Activated CD4-positive, alpha-beta T cell treated with anti-CD3 and anti-CD28 coated beads for 36 hours (primary cell): ENCODE results near the gene BCAP31. TPM values are rescaled to one million over a fixed set of nuclear protein-coding genes. Genes with fewer than 3 reads are reported as not detected.
"Not testable (repeated sequence)": the region's sequence is repeated elsewhere in the genome, so short reads cannot be mapped to it uniquely, and the experiment has no call there.

Experiments
- ATAC-seq: fragments of 200-7000 bp; cut with Tn5 transposase; one replicate; pipeline ENCODE4 v1.10.0; 2021; ENCODE audit warnings: mild to moderate bottlenecking, moderate library complexity
- CTCF ChIA-PET: fragments of 350-600 bp; sonication (Branson Sonifier 250); formaldehyde crosslinking; loops from one replicate; lab custom pipeline; 2021; ENCODE audit warnings: antibody characterized with exemption; lab: Charles Lee
- POLR2A ChIA-PET: fragments of 350-600 bp; sonication (Branson Sonifier 250); formaldehyde crosslinking; loops from one replicate; lab custom pipeline; 2021; ENCODE audit warnings: antibody characterized with exemption, inconsistent platforms; lab: Charles Lee
- DNase-seq: peaks from one replicate; pipeline ENCODE4 v3.0.0-alpha.2; 2020
- H3K27ac Mint-ChIP-seq: one replicate; pipeline ENCODE4 v1.8.0; 2021; ENCODE audit warnings: mixed read lengths
- H3K27me3 Mint-ChIP-seq: one replicate; pipeline ENCODE4 v1.8.0; 2021; ENCODE audit warnings: mixed read lengths
- H3K36me3 Mint-ChIP-seq: one replicate; pipeline ENCODE4 v1.8.0; 2021; ENCODE audit warnings: low read depth, mixed read lengths
- H3K4me1 Mint-ChIP-seq: one replicate; pipeline ENCODE4 v1.8.0; 2021; ENCODE audit warnings: mixed read lengths
- H3K4me3 Mint-ChIP-seq: one replicate; pipeline ENCODE4 v1.8.0; 2021; ENCODE audit warnings: mild to moderate bottlenecking, moderate library complexity, mixed read lengths
- H3K9me3 Mint-ChIP-seq: one replicate; pipeline ENCODE4 v1.8.0; 2021; ENCODE audit warnings: low read depth, mixed read lengths
- intact Hi-C, 2 experiments: fragments of 100-400 bp; cut with DNase I in 1 of 2; cut with micrococcal nuclease in 1 of 2; formaldehyde crosslinking; loops; one replicate each; pipeline versions ENCODE4 v1.14.2 to v1.15.1; 2022 to 2024; cut with DNase I, micrococcal nuclease
- total RNA-seq, 2 experiments: library from RNA; stranded (reverse); gene quantifications; one replicate each; pipeline ENCODE4 v1.2.3, GENCODE V29; 2021

The BCAP31 gene
- total RNA-seq, 2 experiments from 2014 or later: 78.0 to 106 TPM

GRCh38 chrX:153731117-153731844, 7.1 kb upstream of the BCAP31 start:
- peaks cover 3% of the 10 kb centered on the region for H3K9me3 Mint-ChIP-seq
- no peak overlapping the region for H3K4me3 Mint-ChIP-seq
- ChIA-PET CTCF (no interaction called here), POLR2A (no interaction called here)
- no peak for DNase-seq
- peaks cover 34% of the 10 kb centered on the region for H3K4me1 Mint-ChIP-seq
- no peaks in the 10 kb centered on the region for H3K27me3 Mint-ChIP-seq
- peaks cover 12% of the 10 kb centered on the region for H3K36me3 Mint-ChIP-seq
- H3K27ac Mint-ChIP-seq: peak overlapping the region; percentile 28
- intact Hi-C loops: no loop called here
- peak; percentile 28 for ATAC-seq

DNA sequence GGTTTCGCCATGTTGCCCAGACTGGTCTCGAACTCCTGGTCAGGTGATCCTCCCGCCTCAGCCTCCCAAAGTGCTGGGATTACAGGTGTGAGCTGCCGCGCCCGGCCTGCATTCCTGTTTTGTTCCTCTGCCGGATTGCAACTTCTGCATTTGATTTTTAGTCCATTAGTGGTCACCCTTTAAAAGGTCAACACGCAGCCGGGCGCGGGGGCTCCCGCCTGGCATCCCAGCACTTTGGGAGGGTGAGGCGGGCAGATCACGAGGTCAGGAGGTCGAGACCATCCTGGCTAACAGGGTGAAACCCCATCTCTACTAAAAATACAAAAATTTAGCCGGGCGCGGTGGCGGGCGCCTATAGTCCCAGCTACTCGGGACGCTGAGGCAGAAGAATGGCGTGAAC, 5.9 kb upstream of the BCAP31 start:
- H3K9me3 Mint-ChIP-seq, intact Hi-C loops, ATAC-seq, H3K4me3 Mint-ChIP-seq, H3K27me3 Mint-ChIP-seq, H3K27ac Mint-ChIP-seq, POLR2A ChIA-PET, DNase-seq, CTCF ChIA-PET: not testable (repeated sequence)
- Mint-ChIP-seq H3K36me3 (peaks cover 12% of the 10 kb centered on the region), H3K4me1 (peaks cover 31% of the 10 kb centered on the region)

GRCh38 chrX:153728951-153729631, 4.9 kb upstream of the BCAP31 start:
- ATAC-seq: no peak
- Mint-ChIP-seq H3K36me3 (peaks cover 9% of the 10 kb centered on the region), H3K27me3 (no peaks in the 10 kb centered on the region), H3K9me3 (peaks cover 3% of the 10 kb centered on the region), H3K4me1 (peaks cover 25% of the 10 kb centered on the region), H3K4me3 (no peak overlapping the region), H3K27ac (no peak overlapping the region)
- no peak for DNase-seq
- ChIA-PET CTCF (no interaction called here), POLR2A (no interaction called here)
- intact Hi-C loops: loop anchor here in 1 of 2 experiments (10.0 kb wide), 3 partner anchors 366 to 756 kb away; partner anchors contain the start of genes EMD, FLNA, MECP2 and UBL4A

GRCh38 chrX:153728095-153728494, 3.9 kb upstream of the BCAP31 start:
- CTCF ChIA-PET: interaction anchor here (1.0 kb wide), 1 partner anchor 245 kb away, joined by 4 read pairs; no protein-coding TSS in a partner anchor
- peaks cover 9% of the 10 kb centered on the region for H3K36me3 Mint-ChIP-seq
- intact Hi-C loops: loop anchor here in 1 of 2 experiments (10.0 kb wide), 3 partner anchors 367 to 757 kb away; partner anchors contain the start of genes EMD, FLNA, MECP2 and UBL4A

GRCh38 chrX:153727123-153727931, 3.1 kb upstream of the BCAP31 start:
- peaks cover 3% of the 10 kb centered on the region for H3K9me3 Mint-ChIP-seq
- ChIA-PET CTCF (interaction anchor here (0.8 to 1.1 kb wide), 3 partner anchors 119 to 368 kb away, joined by 3 to 4 read pairs (median 4); no protein-coding TSS in a partner anchor), POLR2A (interaction anchor here (1.5 kb wide), 1 partner anchor 67 kb away, joined by 3 read pairs; the partner anchor contains the start of genes IDH3G and SSR4)
- DNase-seq (no peak), ATAC-seq (no peak)
- intact Hi-C loops: loop anchor here in 1 of 2 experiments (10.0 kb wide), 3 partner anchors 367 to 757 kb away; partner anchors contain the start of genes EMD, FLNA, MECP2 and UBL4A
- H3K36me3 Mint-ChIP-seq: peaks cover 13% of the 10 kb centered on the region
- H3K27me3 Mint-ChIP-seq: no peaks in the 10 kb centered on the region
- peaks cover 30% of the 10 kb centered on the region for H3K4me1 Mint-ChIP-seq
- H3K27ac Mint-ChIP-seq: peak overlapping the region; percentile 37
- peak overlapping the region; percentile 47 for H3K4me3 Mint-ChIP-seq

More at GRCh38 chrX:153728095-153728494, 3.9 kb upstream of the BCAP31 start:
- Mint-ChIP-seq H3K27ac (no peak overlapping the region), H3K27me3 (no peaks in the 10 kb centered on the region), H3K4me3 (no peak overlapping the region), H3K9me3 (peaks cover 3% of the 10 kb centered on the region), H3K4me1 (peaks cover 25% of the 10 kb centered on the region)
- POLR2A ChIA-PET: no interaction called here
- ATAC-seq (no peak), DNase-seq (no peak)

GRCh38 chrX:153726286-153727122, 2.3 kb upstream of the BCAP31 start:
- peak; percentile 9 for ATAC-seq
- peak; percentile 54 for DNase-seq
- H3K9me3 Mint-ChIP-seq: peaks cover 1% of the 10 kb centered on the region
- intact Hi-C loops: loop anchor here in 1 of 2 experiments (10.0 kb wide), 3 partner anchors 368 to 758 kb away; partner anchors contain the start of genes EMD, FLNA, MECP2 and UBL4A
- H3K27me3 Mint-ChIP-seq: no peaks in the 10 kb centered on the region
- ChIA-PET CTCF (interaction anchor here (1.1 kb wide), 1 partner anchor 120 kb away, joined by 3 read pairs; no protein-coding TSS in a partner anchor), POLR2A (interaction anchor here (0.6 to 1.5 kb wide), 2 partner anchors 68 to 764 kb away, joined by 3 read pairs; partner anchors contain the start of genes IDH3G, SLC10A3 and SSR4)
- H3K4me1 Mint-ChIP-seq: peaks cover 30% of the 10 kb centered on the region
- H3K4me3 Mint-ChIP-seq: peak overlapping the region; percentile 47
- H3K27ac Mint-ChIP-seq: peak overlapping the region; percentile 37
- H3K36me3 Mint-ChIP-seq: peaks cover 12% of the 10 kb centered on the region

- no peak for DNase-seq
- peaks cover 23% of the 10 kb centered on the region for H3K4me1 Mint-ChIP-seq
- H3K27ac Mint-ChIP-seq: no peak overlapping the region
- no peaks in the 10 kb centered on the region for H3K9me3 Mint-ChIP-seq
- ATAC-seq: no peak
- intact Hi-C loops: loop anchor here in 1 of 2 experiments (10.0 kb wide), 3 partner anchors 369 to 759 kb away; partner anchors contain the start of genes EMD, FLNA, MECP2 and UBL4A
- ChIA-PET CTCF (no interaction called here), POLR2A (interaction anchor here (0.6 kb wide), 1 partner anchor 765 kb away, joined by 3 read pairs; the partner anchor contains the start of gene SLC10A3)
- H3K27me3 Mint-ChIP-seq: no peaks in the 10 kb centered on the region
- peak overlapping the region; percentile 47 for H3K4me3 Mint-ChIP-seq
- H3K36me3 Mint-ChIP-seq: peaks cover 8% of the 10 kb centered on the region
Measured at GRCh38 chrX:153725832-153726285, 1.7 kb upstream of the BCAP31 start.

DNA sequence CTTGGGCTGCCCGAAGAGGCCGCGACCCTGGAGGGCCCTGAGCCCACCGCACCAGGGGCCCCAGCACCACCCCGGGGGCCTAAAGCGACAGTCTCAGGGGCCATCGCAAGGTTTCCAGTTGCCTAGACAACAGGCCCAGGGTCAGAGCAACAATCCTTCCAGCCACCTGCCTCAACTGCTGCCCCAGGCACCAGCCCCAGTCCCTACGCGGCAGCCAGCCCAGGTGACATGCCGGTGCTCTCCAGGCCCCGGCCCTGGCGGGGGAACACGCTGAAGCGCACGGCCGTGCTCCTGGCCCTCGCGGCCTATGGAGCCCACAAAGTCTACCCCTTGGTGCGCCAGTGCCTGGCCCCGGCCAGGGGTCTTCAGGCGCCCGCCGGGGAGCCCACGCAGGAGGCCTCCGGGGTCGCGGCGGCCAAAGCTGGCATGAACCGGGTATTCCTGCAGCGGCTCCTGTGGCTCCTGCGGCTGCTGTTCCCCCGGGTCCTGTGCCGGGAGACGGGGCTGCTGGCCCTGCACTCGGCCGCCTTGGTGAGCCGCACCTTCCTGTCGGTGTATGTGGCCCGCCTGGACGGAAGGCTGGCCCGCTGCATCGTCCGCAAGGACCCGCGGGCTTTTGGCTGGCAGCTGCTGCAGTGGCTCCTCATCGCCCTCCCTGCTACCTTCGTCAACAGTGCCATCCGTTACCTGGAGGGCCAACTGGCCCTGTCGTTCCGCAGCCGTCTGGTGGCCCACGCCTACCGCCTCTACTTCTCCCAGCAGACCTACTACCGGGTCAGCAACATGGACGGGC, 1.0 kb upstream of the BCAP31 start:
- ChIA-PET POLR2A (no interaction called here), CTCF (no interaction called here)
- DNase-seq: peak; percentile 49
- Mint-ChIP-seq H3K27me3 (no peaks in the 10 kb centered on the region), H3K4me3 (peak overlapping the region; percentile 64), H3K27ac (no peak overlapping the region), H3K9me3 (no peaks in the 10 kb centered on the region), H3K36me3 (peaks cover 11% of the 10 kb centered on the region), H3K4me1 (peaks cover 20% of the 10 kb centered on the region)
- intact Hi-C loops: loop anchor here in 1 of 2 experiments (10.0 kb wide), 3 partner anchors 370 to 760 kb away; partner anchors contain the start of genes EMD, FLNA, MECP2 and UBL4A
- ATAC-seq: no peak
